ENCODE data around the gene SF3A1.

DNA sequence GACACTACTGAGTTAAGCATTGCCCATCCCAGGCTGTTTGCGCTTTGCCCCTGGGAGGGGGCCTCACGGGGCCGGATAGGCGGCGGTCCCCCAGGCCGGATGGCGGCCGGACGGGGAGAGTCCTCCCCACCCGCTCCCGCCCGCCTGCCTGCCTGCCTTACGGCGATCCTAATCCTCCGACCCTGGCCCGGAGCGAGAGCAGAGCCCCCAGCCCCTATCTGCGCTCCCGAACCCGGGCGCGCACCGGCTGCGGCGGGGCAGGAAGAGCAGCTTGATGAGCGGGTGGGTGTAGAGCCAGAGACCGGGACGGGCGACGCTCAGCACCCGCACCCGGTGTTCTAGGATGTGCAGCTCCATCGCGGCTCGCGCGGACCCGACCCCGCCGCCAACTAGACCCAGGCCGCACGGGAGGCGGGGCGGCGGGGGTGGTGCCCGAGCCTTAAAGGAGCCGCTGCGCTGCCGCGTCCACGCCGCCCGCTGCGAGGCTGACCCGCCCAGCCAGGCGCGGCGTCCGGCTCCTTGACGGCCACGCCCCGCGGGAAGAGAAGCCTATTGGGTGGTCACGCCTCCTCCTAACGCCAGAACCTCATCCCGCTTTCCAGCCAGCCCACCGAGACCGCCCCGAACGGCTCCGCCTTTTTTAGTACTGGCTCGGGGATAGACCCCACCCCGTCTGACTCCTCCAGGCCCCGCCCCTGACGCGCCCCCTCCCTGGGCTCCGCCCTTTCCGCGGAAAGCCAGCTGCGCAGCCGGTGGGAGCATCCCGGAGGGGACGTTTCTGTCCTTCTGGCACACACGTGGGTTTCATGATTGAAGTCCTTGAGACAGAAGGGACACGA, 67.3 kb downstream of the SF3A1 start, which contains the start of gene CASTOR1:
- TF ChIP-seq, protein P1, sequence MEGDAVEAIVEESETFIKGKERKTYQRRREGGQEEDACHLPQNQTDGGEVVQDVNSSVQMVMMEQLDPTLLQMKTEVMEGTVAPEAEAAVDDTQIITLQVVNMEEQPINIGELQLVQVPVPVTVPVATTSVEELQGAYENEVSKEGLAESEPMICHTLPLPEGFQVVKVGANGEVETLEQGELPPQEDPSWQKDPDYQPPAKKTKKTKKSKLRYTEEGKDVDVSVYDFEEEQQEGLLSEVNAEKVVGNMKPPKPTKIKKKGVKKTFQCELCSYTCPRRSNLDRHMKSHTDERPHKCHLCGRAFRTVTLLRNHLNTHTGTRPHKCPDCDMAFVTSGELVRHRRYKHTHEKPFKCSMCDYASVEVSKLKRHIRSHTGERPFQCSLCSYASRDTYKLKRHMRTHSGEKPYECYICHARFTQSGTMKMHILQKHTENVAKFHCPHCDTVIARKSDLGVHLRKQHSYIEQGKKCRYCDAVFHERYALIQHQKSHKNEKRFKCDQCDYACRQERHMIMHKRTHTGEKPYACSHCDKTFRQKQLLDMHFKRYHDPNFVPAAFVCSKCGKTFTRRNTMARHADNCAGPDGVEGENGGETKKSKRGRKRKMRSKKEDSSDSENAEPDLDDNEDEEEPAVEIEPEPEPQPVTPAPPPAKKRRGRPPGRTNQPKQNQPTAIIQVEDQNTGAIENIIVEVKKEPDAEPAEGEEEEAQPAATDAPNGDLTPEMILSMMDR (IDR thresholded peaks at IDR 0.05): peak in 1 of 12 donors; percentile 7
- TF ChIP-seq POLR2A (IDR thresholded peaks at IDR 0.05): peak; percentile 68 to 87

All from heart left ventricle (tissue), 13 donors.